HL-60 (cell line): ENCODE data around the gene CEP128.

Experiments used
- DNase-seq, 2 experiments: peaks; one replicate each; pipeline ENCODE4 v3.0.0-alpha.2; 2010 to 2020; ENCODE audit warnings: low read depth in 1 of 2, low spot score in 1 of 2
- H3K27ac ChIP-seq: fragments of 250-450 bp; sonication (Bioruptor Pico); replicated peaks from 2 replicates; pipeline ENCODE4 v1.5.1; 2020; ENCODE audit warnings: mild to moderate bottlenecking, moderate library complexity
- H3K27me3 ChIP-seq: fragments of 250-450 bp; sonication (Bioruptor Pico); 2 replicates; pipeline ENCODE4 v1.5.1; 2021; ENCODE audit warnings: mild to moderate bottlenecking, moderate library complexity; ENCODE audit not compliant: insufficient read depth, poor library complexity, severe bottlenecking
- H3K4me3 ChIP-seq: replicated peaks from 2 replicates; pipeline ENCODE4 v1.5.1; 2011; ENCODE audit warnings: mild to moderate bottlenecking, control low read depth, low read length; ENCODE audit not compliant: insufficient read depth
- GABPA ChIP-seq: IDR thresholded peaks from 2 replicates; pipeline ENCODE4 v1.6.1; 2012; ENCODE audit warnings: low read depth
- POLR2AphosphoS5 ChIP-seq: IDR thresholded peaks from 2 replicates; pipeline ENCODE4 v1.6.1; 2012; ENCODE audit warnings: low read depth
- SPI1 ChIP-seq: IDR thresholded peaks from 2 replicates; pipeline ENCODE4 v1.6.1; 2012; ENCODE audit warnings: low read depth, mild to moderate bottlenecking, borderline replicate concordance
- TF ChIP-seq, protein P1 (sequence below): IDR thresholded peaks from one replicate; pipeline ENCODE4 v1.5.1; 2011; ENCODE audit warnings: low read length, control low read depth, inconsistent platforms; ENCODE audit not compliant: insufficient read depth
- TF ChIP-seq, protein P2 (sequence below): IDR thresholded peaks from 2 replicates; pipeline ENCODE4 v1.6.1; 2012; ENCODE audit warnings: low read depth; ENCODE audit not compliant: insufficient replicate concordance

The CEP128 gene

DNA sequence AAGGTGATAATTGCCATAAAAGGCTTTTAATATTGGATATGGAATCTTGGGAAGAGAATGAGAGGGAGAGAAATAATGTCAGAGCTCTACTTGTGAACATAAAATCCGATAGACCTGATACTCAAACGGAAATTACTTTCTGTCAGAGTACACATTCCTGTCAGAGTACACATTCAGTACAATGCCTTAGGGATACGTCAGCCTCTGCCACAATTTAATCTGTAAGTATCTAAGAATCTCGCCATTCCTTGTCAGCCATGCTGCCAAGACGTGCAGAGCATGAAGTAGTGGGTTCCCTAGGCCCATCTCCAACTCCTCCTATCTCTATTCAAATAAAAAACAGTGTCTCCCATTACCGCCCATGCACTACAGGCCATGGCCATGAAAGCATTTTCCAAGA is 242.6 kb downstream of the CEP128 start:
- no peak for DNase-seq
- no peak for TF ChIP-seq POLR2AphosphoS5
- no peak for TF ChIP-seq GABPA
- no peak for TF ChIP-seq SPI1
- TF ChIP-seq, protein P1, sequence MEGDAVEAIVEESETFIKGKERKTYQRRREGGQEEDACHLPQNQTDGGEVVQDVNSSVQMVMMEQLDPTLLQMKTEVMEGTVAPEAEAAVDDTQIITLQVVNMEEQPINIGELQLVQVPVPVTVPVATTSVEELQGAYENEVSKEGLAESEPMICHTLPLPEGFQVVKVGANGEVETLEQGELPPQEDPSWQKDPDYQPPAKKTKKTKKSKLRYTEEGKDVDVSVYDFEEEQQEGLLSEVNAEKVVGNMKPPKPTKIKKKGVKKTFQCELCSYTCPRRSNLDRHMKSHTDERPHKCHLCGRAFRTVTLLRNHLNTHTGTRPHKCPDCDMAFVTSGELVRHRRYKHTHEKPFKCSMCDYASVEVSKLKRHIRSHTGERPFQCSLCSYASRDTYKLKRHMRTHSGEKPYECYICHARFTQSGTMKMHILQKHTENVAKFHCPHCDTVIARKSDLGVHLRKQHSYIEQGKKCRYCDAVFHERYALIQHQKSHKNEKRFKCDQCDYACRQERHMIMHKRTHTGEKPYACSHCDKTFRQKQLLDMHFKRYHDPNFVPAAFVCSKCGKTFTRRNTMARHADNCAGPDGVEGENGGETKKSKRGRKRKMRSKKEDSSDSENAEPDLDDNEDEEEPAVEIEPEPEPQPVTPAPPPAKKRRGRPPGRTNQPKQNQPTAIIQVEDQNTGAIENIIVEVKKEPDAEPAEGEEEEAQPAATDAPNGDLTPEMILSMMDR, result no peak
- TF ChIP-seq, protein P2, sequence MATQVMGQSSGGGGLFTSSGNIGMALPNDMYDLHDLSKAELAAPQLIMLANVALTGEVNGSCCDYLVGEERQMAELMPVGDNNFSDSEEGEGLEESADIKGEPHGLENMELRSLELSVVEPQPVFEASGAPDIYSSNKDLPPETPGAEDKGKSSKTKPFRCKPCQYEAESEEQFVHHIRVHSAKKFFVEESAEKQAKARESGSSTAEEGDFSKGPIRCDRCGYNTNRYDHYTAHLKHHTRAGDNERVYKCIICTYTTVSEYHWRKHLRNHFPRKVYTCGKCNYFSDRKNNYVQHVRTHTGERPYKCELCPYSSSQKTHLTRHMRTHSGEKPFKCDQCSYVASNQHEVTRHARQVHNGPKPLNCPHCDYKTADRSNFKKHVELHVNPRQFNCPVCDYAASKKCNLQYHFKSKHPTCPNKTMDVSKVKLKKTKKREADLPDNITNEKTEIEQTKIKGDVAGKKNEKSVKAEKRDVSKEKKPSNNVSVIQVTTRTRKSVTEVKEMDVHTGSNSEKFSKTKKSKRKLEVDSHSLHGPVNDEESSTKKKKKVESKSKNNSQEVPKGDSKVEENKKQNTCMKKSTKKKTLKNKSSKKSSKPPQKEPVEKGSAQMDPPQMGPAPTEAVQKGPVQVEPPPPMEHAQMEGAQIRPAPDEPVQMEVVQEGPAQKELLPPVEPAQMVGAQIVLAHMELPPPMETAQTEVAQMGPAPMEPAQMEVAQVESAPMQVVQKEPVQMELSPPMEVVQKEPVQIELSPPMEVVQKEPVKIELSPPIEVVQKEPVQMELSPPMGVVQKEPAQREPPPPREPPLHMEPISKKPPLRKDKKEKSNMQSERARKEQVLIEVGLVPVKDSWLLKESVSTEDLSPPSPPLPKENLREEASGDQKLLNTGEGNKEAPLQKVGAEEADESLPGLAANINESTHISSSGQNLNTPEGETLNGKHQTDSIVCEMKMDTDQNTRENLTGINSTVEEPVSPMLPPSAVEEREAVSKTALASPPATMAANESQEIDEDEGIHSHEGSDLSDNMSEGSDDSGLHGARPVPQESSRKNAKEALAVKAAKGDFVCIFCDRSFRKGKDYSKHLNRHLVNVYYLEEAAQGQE, result no peak
- H3K27me3 ChIP-seq, result no peaks in the 10 kb centered on the region
- no peak overlapping the region for H3K27ac ChIP-seq
- no peak overlapping the region for H3K4me3 ChIP-seq

DNA sequence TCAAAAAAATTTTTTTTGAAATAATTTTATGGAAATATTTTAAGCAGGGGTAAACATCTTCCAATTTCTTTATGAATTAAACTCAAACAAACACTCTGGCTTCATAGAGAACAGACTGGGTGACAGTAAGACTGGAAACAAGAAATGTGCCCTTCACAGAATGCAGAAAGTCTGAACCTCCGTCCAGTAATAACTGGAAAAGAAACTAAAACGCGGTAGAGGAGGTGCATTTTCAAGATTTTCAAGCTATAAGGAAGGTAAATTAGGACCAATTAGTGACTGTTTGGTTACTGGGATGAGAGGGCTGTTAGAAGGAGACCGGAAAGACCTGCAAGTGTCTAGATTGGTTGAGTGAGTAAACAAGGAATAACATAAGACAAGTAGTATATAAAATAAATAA is 245.7 kb downstream of the CEP128 start:
- Histone ChIP-seq H3K27me3 (no peaks in the 10 kb centered on the region), H3K27ac (no peak overlapping the region), H3K4me3 (no peak overlapping the region)
- DNase-seq, result no peak
- TF ChIP-seq, protein P1, result no peak
- TF ChIP-seq POLR2AphosphoS5, result no peak
- no peak for TF ChIP-seq GABPA
- TF ChIP-seq, protein P2, result no peak
- no peak for TF ChIP-seq SPI1

DNA sequence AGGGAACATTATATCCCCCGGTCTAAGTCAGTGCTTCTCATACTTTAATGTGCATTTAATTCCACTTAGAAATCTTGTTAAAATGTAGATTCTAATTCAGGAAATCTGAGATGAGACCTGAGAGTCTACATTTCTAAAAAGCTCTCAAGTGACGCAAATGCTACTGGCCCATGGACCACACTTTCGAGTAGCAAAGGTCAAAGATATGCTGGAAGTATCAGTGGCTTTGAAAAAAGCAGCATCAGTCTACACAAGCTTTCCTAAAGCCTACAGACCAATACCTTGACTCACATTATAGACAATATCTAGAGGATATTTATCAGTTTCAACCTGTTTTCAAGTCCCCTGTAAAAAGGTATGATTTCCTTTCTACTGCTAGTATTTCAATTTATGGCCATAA is 248.6 kb downstream of the CEP128 start:
- no peaks in the 10 kb centered on the region for H3K27me3 ChIP-seq
- DNase-seq, result no peak
- no peak overlapping the region for H3K27ac ChIP-seq
- no peak overlapping the region for H3K4me3 ChIP-seq
- TF ChIP-seq, protein P1, result no peak
- TF ChIP-seq POLR2AphosphoS5 (no peak), SPI1 (no peak), GABPA (no peak)
- TF ChIP-seq, protein P2, result no peak
